Neuronal stem cell (in vitro differentiated cells): ENCODE results near the gene INSIG2.
"Not testable (repeated sequence)": the region's sequence is repeated elsewhere in the genome, so short reads cannot be mapped to it uniquely, and the experiment has no call there.

Source experiments
- DNase-seq: peaks from one replicate; pipeline ENCODE4 v3.0.0-alpha.2; 2013; ENCODE audit warnings: low spot score
- H2AFZ ChIP-seq: one replicate; pipeline ENCODE4 v1.6.1; 2013; ENCODE audit warnings: mild to moderate bottlenecking, low read length, inconsistent platforms
- H2AK5ac ChIP-seq: 2 replicates; pipeline ENCODE4 v1.6.1; 2013; ENCODE audit warnings: low read depth, mild to moderate bottlenecking, inconsistent platforms, low read length, moderate library complexity, mixed read lengths
- H2BK120ac ChIP-seq: 2 replicates; pipeline ENCODE4 v1.6.1; 2013; ENCODE audit warnings: low read depth, mild to moderate bottlenecking, inconsistent platforms, low read length, moderate library complexity, mixed read lengths
- H2BK12ac ChIP-seq: one replicate; pipeline ENCODE4 v1.6.1; 2013; ENCODE audit warnings: low read length, inconsistent platforms
- H2BK15ac ChIP-seq: 2 replicates; pipeline ENCODE4 v1.6.1; 2013; ENCODE audit warnings: mild to moderate bottlenecking, low read length, inconsistent platforms, mixed read lengths
- H2BK5ac ChIP-seq: one replicate; pipeline ENCODE4 v1.6.1; 2013; ENCODE audit warnings: inconsistent platforms, mild to moderate bottlenecking, low read length, moderate library complexity
- H3K14ac ChIP-seq: one replicate; pipeline ENCODE4 v1.6.1; 2013; ENCODE audit warnings: low read length, inconsistent platforms
- H3K18ac ChIP-seq: 2 replicates; pipeline ENCODE4 v1.6.1; 2013; ENCODE audit warnings: low read length, inconsistent platforms
- H3K23ac ChIP-seq: 2 replicates; pipeline ENCODE4 v1.6.1; 2013; ENCODE audit warnings: low read depth, mild to moderate bottlenecking, mixed read lengths, low read length, inconsistent platforms; ENCODE audit not compliant: poor library complexity
- H3K27ac ChIP-seq: replicated peaks from 3 replicates; pipeline ENCODE4 v1.5.1; 2013; ENCODE audit warnings: low read length, inconsistent platforms
- H3K27me3 ChIP-seq, 3 experiments: 2 replicates each; pipeline ENCODE4 v1.6.1; 2013; ENCODE audit warnings: low read length in 3 of 3, mild to moderate bottlenecking in 2 of 3, inconsistent platforms in 1 of 3, low read depth in 1 of 3, mixed read lengths in 1 of 3, moderate library complexity in 1 of 3; ENCODE audit not compliant: control insufficient read depth in 3 of 3, insufficient read depth in 3 of 3
- H3K36me3 ChIP-seq, 2 donors: replicated peaks in 1 of 2; 2 replicates each; pipeline ENCODE4 v1.6.1; 2013; ENCODE audit warnings: low read length in 2 of 2; ENCODE audit not compliant: control insufficient read depth in 2 of 2, insufficient read depth in 2 of 2
- H3K4ac ChIP-seq: 2 replicates; pipeline ENCODE4 v1.6.1; 2013; ENCODE audit warnings: inconsistent platforms, mild to moderate bottlenecking, low read length, moderate library complexity
- H3K4me1 ChIP-seq, 2 donors: 1 replicate in 1 of 2; 2 replicates in 1 of 2; pipeline ENCODE4 v1.6.1; 2013; ENCODE audit warnings: low read length in 2 of 2, low read depth in 1 of 2; ENCODE audit not compliant: control insufficient read depth in 2 of 2, insufficient read depth in 1 of 2
- H3K4me2 ChIP-seq: one replicate; pipeline ENCODE4 v1.6.1; 2013; ENCODE audit warnings: mild to moderate bottlenecking, low read length, inconsistent platforms; ENCODE audit not compliant: insufficient read depth, poor library complexity, severe bottlenecking
- H3K4me3 ChIP-seq, 2 donors: 2 replicates each; pipeline ENCODE4 v1.5.1; 2013; ENCODE audit warnings: low read length in 2 of 2, mild to moderate bottlenecking in 2 of 2, inconsistent platforms in 1 of 2, moderate library complexity in 1 of 2
- H3K79me1 ChIP-seq: one replicate; pipeline ENCODE4 v1.6.1; 2013; ENCODE audit warnings: low read depth, mild to moderate bottlenecking, inconsistent platforms, low read length, moderate library complexity
- H3K9ac ChIP-seq: one replicate; pipeline ENCODE4 v1.6.1; 2013; ENCODE audit warnings: mild to moderate bottlenecking, low read depth, low read length, inconsistent platforms; ENCODE audit not compliant: poor library complexity
- H3K9me3 ChIP-seq, 2 donors: replicated peaks in 1 of 2; 2 replicates each; pipeline versions ENCODE3 to v1.6.1; 2013; ENCODE audit warnings: low read length in 2 of 2, mild to moderate bottlenecking in 2 of 2, inconsistent platforms in 1 of 2, low read depth in 1 of 2, mixed read lengths in 1 of 2, moderate library complexity in 1 of 2; ENCODE audit not compliant: control insufficient read depth in 2 of 2, insufficient read depth in 1 of 2
- H4K8ac ChIP-seq: one replicate; pipeline ENCODE4 v1.6.1; 2013; ENCODE audit warnings: low read depth, mild to moderate bottlenecking, inconsistent platforms, low read length, moderate library complexity
- H4K91ac ChIP-seq: one replicate; pipeline ENCODE4 v1.6.1; 2013; ENCODE audit warnings: low read length, low read depth, mild to moderate bottlenecking, inconsistent platforms; ENCODE audit not compliant: poor library complexity
- WGBS, 2 donors: extraction: QIAGEN DNeasy Blood & Tissue Kit; methylation state at CpG; one replicate each; pipeline ENCODE4 v1.1.7; 2013; ENCODE audit warnings: missing lambda C conversion rate in 2 of 2, mixed read lengths in 1 of 2; ENCODE audit not compliant: insufficient read length in 2 of 2, insufficient replicate concordance in 1 of 2; ENCODE audit errors: extremely low coverage in 2 of 2; 5-methylcytosine and 5-hydroxymethylcytosine counted together

Gene INSIG2

DNA sequence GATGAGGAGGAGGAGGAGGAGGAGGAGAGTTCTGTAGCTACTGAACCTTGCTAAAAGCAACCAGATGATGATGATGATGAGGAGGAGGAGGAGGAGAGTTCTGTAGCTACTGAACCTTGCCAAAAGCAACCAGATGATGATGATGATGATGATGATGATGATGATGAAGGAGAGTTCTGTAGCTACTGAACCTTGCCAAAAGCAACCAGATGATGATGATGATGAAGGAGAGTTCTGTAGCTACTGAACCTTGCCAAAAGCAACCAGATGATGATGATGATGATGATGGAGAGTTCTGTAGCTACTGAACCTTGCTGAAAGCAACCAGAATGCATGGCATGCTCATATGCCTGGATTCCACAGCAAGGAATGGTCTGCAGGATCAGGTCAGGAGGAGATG lies 5.8 kb downstream of the INSIG2 start:
- H2BK120ac ChIP-seq, DNase-seq, H3K27ac ChIP-seq, H4K8ac ChIP-seq, H3K4me3 ChIP-seq, H3K18ac ChIP-seq, H3K4ac ChIP-seq, H3K4me2 ChIP-seq, H3K9me3 ChIP-seq, H3K14ac ChIP-seq, H2AK5ac ChIP-seq, H2BK12ac ChIP-seq, H3K4me1 ChIP-seq, H3K23ac ChIP-seq, H3K79me1 ChIP-seq, H2BK5ac ChIP-seq, H2BK15ac ChIP-seq, H4K91ac ChIP-seq, H2AFZ ChIP-seq, H3K27me3 ChIP-seq, H3K9ac ChIP-seq: not testable (repeated sequence)
- H3K36me3 ChIP-seq: peaks cover 0 to 14% of the 10 kb centered on the region in 2 donors

GRCh38 chr2:118094503-118094902 lies 6.2 kb downstream of the INSIG2 start:
- Histone ChIP-seq H2AK5ac (no peak overlapping the region), H3K18ac (no peak overlapping the region), H3K9ac (no peak overlapping the region), H3K79me1 (no peaks in the 10 kb centered on the region), H4K91ac (no peak overlapping the region), H2AFZ (no peak overlapping the region), H3K4me2 (no peak overlapping the region), H3K27me3 (no peaks in the 10 kb centered on the region), H2BK120ac (no peak overlapping the region), H3K9me3 (no peaks in the 10 kb centered on the region), H3K27ac (no peak overlapping the region), H3K4me3 (no peak overlapping the region), H3K14ac (no peak overlapping the region), H2BK15ac (no peak overlapping the region), H3K4me1 (peaks cover 2 to 3% of the 10 kb centered on the region in 2 donors), H4K8ac (no peak overlapping the region), H2BK12ac (no peak overlapping the region), H3K4ac (no peak overlapping the region), H3K36me3 (peaks cover 0 to 14% of the 10 kb centered on the region in 2 donors), H3K23ac (no peak overlapping the region), H2BK5ac (no peak overlapping the region)
- no peak for DNase-seq
- WGBS, 2 donors: no CpG with 5 or more reads among the region's 2 CpGs

- H3K4me2 ChIP-seq: no peak overlapping the region
- H3K4me1 ChIP-seq: peaks cover 3 to 6% of the 10 kb centered on the region in 2 donors
- H3K79me1 ChIP-seq: no peaks in the 10 kb centered on the region
- H3K23ac ChIP-seq: no peak overlapping the region
- WGBS, 2 donors: 100% methylated on average over 2 of the region's 5 CpGs; no CpG with 5 or more reads in 1 of the 2 donors
- H3K27me3 ChIP-seq: no peaks in the 10 kb centered on the region
- no peak overlapping the region for H4K91ac ChIP-seq
- H3K14ac ChIP-seq: no peak overlapping the region
- no peak overlapping the region for H3K9ac ChIP-seq
- no peak overlapping the region for H2AFZ ChIP-seq
- no peak for DNase-seq
- H3K36me3 ChIP-seq: peaks cover 0 to 16% of the 10 kb centered on the region in 2 donors
- H2BK12ac ChIP-seq: no peak overlapping the region
- no peak overlapping the region for H3K18ac ChIP-seq
- no peak overlapping the region for H2BK15ac ChIP-seq
- no peak overlapping the region for H2BK120ac ChIP-seq
- no peaks in the 10 kb centered on the region for H3K9me3 ChIP-seq
- H3K4ac ChIP-seq: no peak overlapping the region
- H3K27ac ChIP-seq: no peak overlapping the region
- H2BK5ac ChIP-seq: no peak overlapping the region
- H4K8ac ChIP-seq: no peak overlapping the region
- no peak overlapping the region for H2AK5ac ChIP-seq
- no peak overlapping the region for H3K4me3 ChIP-seq
Observed at GRCh38 chr2:118095610-118096009, 7.3 kb downstream of the INSIG2 start.

GRCh38 chr2:118097657-118098056 lies 9.4 kb downstream of the INSIG2 start:
- no peak overlapping the region for H2BK12ac ChIP-seq
- no peak for DNase-seq
- H3K9me3 ChIP-seq: no peaks in the 10 kb centered on the region
- H2BK5ac ChIP-seq: no peak overlapping the region
- no peak overlapping the region for H4K91ac ChIP-seq
- no peak overlapping the region for H2BK120ac ChIP-seq
- WGBS, 2 donors: no CpG with 5 or more reads among the region's 4 CpGs
- no peak overlapping the region for H2BK15ac ChIP-seq
- H3K18ac ChIP-seq: no peak overlapping the region
- no peaks in the 10 kb centered on the region for H3K27me3 ChIP-seq
- peaks cover 1 to 25% of the 10 kb centered on the region in 2 donors for H3K36me3 ChIP-seq
- peaks cover 0 to 6% of the 10 kb centered on the region in 2 donors for H3K4me1 ChIP-seq
- H3K4me2 ChIP-seq: no peak overlapping the region
- H3K4ac ChIP-seq: no peak overlapping the region
- no peak overlapping the region for H2AK5ac ChIP-seq
- no peaks in the 10 kb centered on the region for H3K79me1 ChIP-seq
- no peak overlapping the region for H3K4me3 ChIP-seq
- H3K27ac ChIP-seq: no peak overlapping the region
- H3K9ac ChIP-seq: no peak overlapping the region
- H3K23ac ChIP-seq: no peak overlapping the region
- H3K14ac ChIP-seq: no peak overlapping the region
- H2AFZ ChIP-seq: no peak overlapping the region
- H4K8ac ChIP-seq: no peak overlapping the region
